A673 (cell line): ENCODE measurements around the gene DLL1. TPM values are rescaled to one million over a fixed set of nuclear protein-coding genes. Genes with fewer than 3 reads are reported as not detected.

Source experiments
- BruUV-seq: library from RNA; stranded (reverse); fragments of 400-500 nt; replicated peaks from 2 replicates; lab custom pipeline; 2021; lab: Mats Ljungman, UMichigan
- CTCF ChIA-PET: fragments of 300-600 bp; sonication (Branson Sonifier 250); formaldehyde crosslinking; loops from one replicate; lab custom pipeline; 2022; ENCODE audit warnings: antibody characterized with exemption; lab: Charles Lee
- POLR2A ChIA-PET: fragments of 300-600 bp; sonication (Branson Sonifier 250); formaldehyde crosslinking; loops from one replicate; lab custom pipeline; 2022; ENCODE audit warnings: antibody characterized with exemption; ENCODE audit not compliant: low non-redundant PET; lab: Charles Lee
- DNase-seq: peaks from one replicate; pipeline ENCODE4 v3.0.0-alpha.2; 2015; ENCODE audit warnings: low spot score
- H3K27ac ChIP-seq: fragments of 200-600 bp; sonication (generic); 2 replicates; pipeline ENCODE4 v1.5.1; 2016; ENCODE audit warnings: mixed run types, low read depth, mild to moderate bottlenecking, mixed read lengths, antibody characterized with exemption, low read length; ENCODE audit not compliant: poor library complexity, severe bottlenecking
- H3K27me3 ChIP-seq: fragments of 200-600 bp; sonication (generic); replicated peaks from 2 replicates; pipeline ENCODE4 v1.6.1; 2017; ENCODE audit warnings: mixed run types, low read depth, mild to moderate bottlenecking, mixed read lengths, antibody characterized with exemption, low read length; ENCODE audit not compliant: insufficient read depth, poor library complexity
- H3K36me3 ChIP-seq: fragments of 200-600 bp; sonication (generic); 2 replicates; pipeline ENCODE4 v1.6.1; 2016; ENCODE audit warnings: mixed run types, mild to moderate bottlenecking, mixed read lengths, antibody characterized with exemption, low read length; ENCODE audit not compliant: insufficient read depth, poor library complexity, severe bottlenecking
- H3K4me1 ChIP-seq: fragments of 200-600 bp; sonication (generic); 2 replicates; pipeline ENCODE4 v1.6.1; 2017; ENCODE audit warnings: mixed run types, mild to moderate bottlenecking, mixed read lengths, antibody characterized with exemption, low read length; ENCODE audit not compliant: insufficient read depth, poor library complexity, severe bottlenecking
- H3K4me3 ChIP-seq: fragments of 200-600 bp; sonication (generic); 2 replicates; pipeline ENCODE4 v1.5.1; 2016; ENCODE audit warnings: low read depth, mixed run types, mild to moderate bottlenecking, mixed read lengths, low read length; ENCODE audit not compliant: poor library complexity, severe bottlenecking
- H3K9me3 ChIP-seq: fragments of 200-600 bp; sonication (generic); 2 replicates; pipeline ENCODE4 v1.6.1; 2016; ENCODE audit warnings: mixed run types, low read depth, mild to moderate bottlenecking, mixed read lengths, antibody characterized with exemption, low read length; ENCODE audit not compliant: poor library complexity, severe bottlenecking
- EZH2 ChIP-seq: fragments of 200-600 bp; sonication (generic); IDR thresholded peaks from 2 replicates; pipeline ENCODE4 v1.6.1; 2017; ENCODE audit warnings: borderline replicate concordance, low read depth, mild to moderate bottlenecking, mixed read lengths, antibody characterized with exemption, low read length; ENCODE audit not compliant: poor library complexity, severe bottlenecking
- intact Hi-C: fragments of 100-400 bp; cut with micrococcal nuclease; formaldehyde crosslinking; loops from one replicate; pipeline ENCODE4 v1.10.0; 2022; ENCODE audit not compliant: unreplicated experiment
- total RNA-seq: library from RNA; stranded (reverse); gene quantifications from 2 replicates; pipeline ENCODE4 v1.2.3, GENCODE V29; 2021
- TF ChIP-seq, protein P1 (sequence below): fragments of 300-800, 200-600 bp; sonication (generic); conservative IDR thresholded peaks from 2 replicates; pipeline ENCODE4 v1.5.1; 2017; ENCODE audit warnings: low read depth, mild to moderate bottlenecking, antibody characterized with exemption, low read length, moderate library complexity, mixed read lengths

Gene DLL1
- total RNA-seq, 1 experiment from 2014 or later: 1.2 TPM

DNA sequence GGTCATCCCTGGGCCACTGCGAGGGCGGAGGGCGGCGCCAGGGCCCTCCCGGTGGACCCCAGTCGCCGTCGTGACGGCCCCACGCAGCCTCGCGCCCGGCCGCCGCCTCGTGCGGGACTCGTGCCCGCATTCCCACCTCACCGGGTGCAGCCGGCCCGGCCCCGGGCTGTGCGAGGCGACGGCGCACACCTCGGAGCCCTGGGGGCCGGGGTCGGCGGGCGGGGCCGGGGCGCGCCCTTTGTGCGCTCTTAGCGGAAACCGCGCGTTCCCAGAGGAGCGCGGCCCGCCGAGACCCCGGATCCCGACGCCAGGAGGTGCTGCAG lies 5.5 kb upstream of the DLL1 start:
- no peaks in the 10 kb centered on the region for H3K36me3 ChIP-seq
- ChIA-PET POLR2A (no interaction called here), CTCF (no interaction called here)
- intact Hi-C loops: loop anchor here (10.0 kb wide), 2 partner anchors 218 to 352 kb away; no protein-coding TSS in a partner anchor
- peak overlapping the region; percentile 44 for H3K4me3 ChIP-seq
- no TSS peak for BruUV-seq
- H3K27me3 ChIP-seq: peaks cover 78% of the 10 kb centered on the region
- H3K27ac ChIP-seq: no peak overlapping the region
- peaks cover 25% of the 10 kb centered on the region for H3K4me1 ChIP-seq
- no peak for TF ChIP-seq EZH2
- TF ChIP-seq, protein P1, sequence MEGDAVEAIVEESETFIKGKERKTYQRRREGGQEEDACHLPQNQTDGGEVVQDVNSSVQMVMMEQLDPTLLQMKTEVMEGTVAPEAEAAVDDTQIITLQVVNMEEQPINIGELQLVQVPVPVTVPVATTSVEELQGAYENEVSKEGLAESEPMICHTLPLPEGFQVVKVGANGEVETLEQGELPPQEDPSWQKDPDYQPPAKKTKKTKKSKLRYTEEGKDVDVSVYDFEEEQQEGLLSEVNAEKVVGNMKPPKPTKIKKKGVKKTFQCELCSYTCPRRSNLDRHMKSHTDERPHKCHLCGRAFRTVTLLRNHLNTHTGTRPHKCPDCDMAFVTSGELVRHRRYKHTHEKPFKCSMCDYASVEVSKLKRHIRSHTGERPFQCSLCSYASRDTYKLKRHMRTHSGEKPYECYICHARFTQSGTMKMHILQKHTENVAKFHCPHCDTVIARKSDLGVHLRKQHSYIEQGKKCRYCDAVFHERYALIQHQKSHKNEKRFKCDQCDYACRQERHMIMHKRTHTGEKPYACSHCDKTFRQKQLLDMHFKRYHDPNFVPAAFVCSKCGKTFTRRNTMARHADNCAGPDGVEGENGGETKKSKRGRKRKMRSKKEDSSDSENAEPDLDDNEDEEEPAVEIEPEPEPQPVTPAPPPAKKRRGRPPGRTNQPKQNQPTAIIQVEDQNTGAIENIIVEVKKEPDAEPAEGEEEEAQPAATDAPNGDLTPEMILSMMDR: no peak
- DNase-seq: no peak
- no peaks in the 10 kb centered on the region for H3K9me3 ChIP-seq

DNA sequence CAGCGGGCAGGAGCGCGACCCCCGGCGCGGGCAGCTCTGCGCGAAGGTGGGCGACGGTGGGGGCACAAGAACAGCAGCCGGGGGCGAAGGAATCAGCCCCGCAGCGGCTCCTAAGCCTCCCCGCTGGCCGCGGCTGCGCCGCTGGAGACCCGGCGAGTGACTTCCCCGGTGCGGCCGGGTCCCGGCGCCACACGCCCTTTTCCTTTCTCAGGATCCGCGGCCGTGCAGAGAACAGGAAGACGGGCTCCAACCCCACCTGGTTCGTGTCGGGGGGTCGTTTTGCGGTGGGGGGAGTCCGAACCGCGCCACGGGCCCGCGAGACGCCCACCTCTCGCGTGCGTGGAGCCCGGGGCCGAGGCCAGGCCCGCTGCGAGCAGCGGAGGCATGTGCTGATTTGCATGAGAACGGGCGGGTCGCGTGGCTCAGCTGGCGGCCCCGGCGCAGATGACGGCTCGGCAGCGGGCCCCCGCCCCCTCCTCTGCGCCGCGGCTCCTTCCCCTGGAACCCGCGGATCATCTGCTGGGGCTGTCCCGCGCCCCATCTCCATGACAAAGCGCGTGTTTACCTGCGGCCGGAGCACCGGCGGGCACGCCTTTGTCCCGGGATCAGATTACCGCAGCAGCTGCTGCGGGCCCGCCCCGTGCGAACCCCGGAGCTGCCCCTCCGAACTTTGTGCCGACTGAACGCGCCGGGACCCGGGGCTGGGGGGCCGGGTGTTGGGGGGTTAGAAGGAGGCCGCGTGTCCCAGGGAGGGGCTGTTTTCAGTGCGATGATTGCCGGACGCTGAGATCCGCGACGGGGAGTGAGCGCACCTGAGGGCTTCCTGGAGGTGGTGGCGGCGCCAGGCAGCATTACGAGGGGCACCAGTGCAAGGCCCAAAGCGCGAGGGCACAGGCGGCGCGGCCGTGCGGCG lies 4.9 kb upstream of the DLL1 start:
- POLR2A ChIA-PET: no interaction called here
- Histone ChIP-seq H3K27ac (no peak overlapping the region), H3K9me3 (no peaks in the 10 kb centered on the region), H3K27me3 (peaks cover 82% of the 10 kb centered on the region), H3K4me1 (peaks cover 28% of the 10 kb centered on the region), H3K36me3 (no peaks in the 10 kb centered on the region), H3K4me3 (peak overlapping the region; percentile 44)
- BruUV-seq: no TSS peak
- TF ChIP-seq EZH2: peak; percentile 63
- TF ChIP-seq, protein P1: no peak
- intact Hi-C loops: loop anchor here (10.0 kb wide), 2 partner anchors 219 to 351 kb away; no protein-coding TSS in a partner anchor
- DNase-seq: peak; percentile 48
- CTCF ChIA-PET: no interaction called here

DNA sequence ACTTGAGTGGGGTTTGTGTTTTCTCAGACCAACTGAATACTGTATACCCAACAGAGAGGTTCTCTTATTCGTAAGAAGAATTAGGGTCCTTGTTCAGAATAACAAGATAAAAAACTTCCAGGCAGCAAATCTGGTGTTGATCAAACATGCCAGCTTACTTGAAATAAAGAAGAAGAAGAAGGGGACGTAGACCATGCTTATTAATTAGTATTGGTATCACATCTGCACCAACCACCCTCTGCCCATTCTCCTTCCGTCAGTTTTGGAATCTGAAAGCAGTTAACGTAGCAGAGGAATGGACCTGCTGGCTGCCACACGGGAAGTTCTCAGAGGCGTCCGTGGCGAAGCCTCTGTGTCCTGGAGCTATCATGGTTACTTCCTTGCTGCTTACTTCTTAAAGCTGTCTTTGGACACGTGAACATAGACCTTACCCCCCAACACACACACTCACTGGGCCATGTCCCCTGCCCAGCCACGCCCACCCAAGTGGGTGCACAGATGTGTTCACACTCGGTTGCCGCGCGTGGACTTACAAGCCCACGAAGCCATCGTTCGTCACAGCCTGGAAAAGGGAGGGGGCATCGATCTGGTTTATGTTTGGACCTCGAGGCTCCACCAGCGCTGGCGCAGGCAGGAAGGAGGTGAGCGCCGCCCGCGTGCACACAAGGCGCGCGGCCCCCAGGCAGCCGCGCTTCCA lies 4.1 kb upstream of the DLL1 start:
- DNase-seq: no peak
- H3K27me3 ChIP-seq: peaks cover 85% of the 10 kb centered on the region
- CTCF ChIA-PET: no interaction called here
- BruUV-seq: no TSS peak
- H3K9me3 ChIP-seq: no peaks in the 10 kb centered on the region
- no peak for TF ChIP-seq EZH2
- TF ChIP-seq, protein P1: no peak
- POLR2A ChIA-PET: no interaction called here
- peak overlapping the region; percentile 44 for H3K4me3 ChIP-seq
- H3K36me3 ChIP-seq: no peaks in the 10 kb centered on the region
- intact Hi-C loops: loop anchor here (10.0 kb wide), 2 partner anchors 220 to 350 kb away; no protein-coding TSS in a partner anchor
- H3K4me1 ChIP-seq: peaks cover 28% of the 10 kb centered on the region
- H3K27ac ChIP-seq: no peak overlapping the region
